ENCODE results near the gene EOLA1.
"Not testable (repeated sequence)": the region's sequence is repeated elsewhere in the genome, so short reads cannot be mapped to it uniquely, and the experiment has no call there.

Gene EOLA1

GRCh38 chrX:149541521-149542047 lies 772 bp downstream of the EOLA1 start:
- DNase-seq = no peak

- not testable (repeated sequence) for DNase-seq
Measured at GRCh38 chrX:149545545-149546543, 5.0 kb downstream of the EOLA1 start.

GRCh38 chrX:149546962-149547361 lies 6.2 kb downstream of the EOLA1 start:
- not testable (repeated sequence) for DNase-seq

- DNase-seq = not testable (repeated sequence)
Measured at GRCh38 chrX:149547782-149548181, 7.0 kb downstream of the EOLA1 start.

- not testable (repeated sequence) for DNase-seq
Measured at GRCh38 chrX:149549701-149550100, 8.9 kb downstream of the EOLA1 start, which contains the start of gene HSFX3. HSFX3 (minus strand) TSS chrX:149549924; CDS start chrX:149549852, 72 bp downstream.

- DNase-seq = not testable (repeated sequence)
Measured at GRCh38 chrX:149550454-149550853, 9.6 kb downstream of the EOLA1 start.

GRCh38 chrX:149551245-149551938 lies 10.6 kb downstream of the EOLA1 start:
- not testable (repeated sequence) for DNase-seq

DNA sequence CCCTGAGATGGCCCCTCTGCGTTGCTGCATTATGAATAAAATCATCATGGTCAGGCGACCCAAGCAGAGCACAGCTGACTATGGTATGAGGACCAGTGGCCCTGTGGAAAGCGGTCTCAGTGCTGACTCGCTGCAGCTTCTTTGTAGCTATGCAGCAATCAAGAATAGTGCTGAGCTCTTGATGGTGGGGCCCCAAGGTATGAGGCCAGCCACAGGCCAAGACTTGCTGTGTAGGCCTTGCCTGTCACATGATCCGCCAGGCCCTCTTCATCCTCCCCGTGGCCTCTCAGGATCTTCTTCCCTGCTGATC lies 11.1 kb downstream of the EOLA1 start:
- DNase-seq = not testable (repeated sequence)

DNA sequence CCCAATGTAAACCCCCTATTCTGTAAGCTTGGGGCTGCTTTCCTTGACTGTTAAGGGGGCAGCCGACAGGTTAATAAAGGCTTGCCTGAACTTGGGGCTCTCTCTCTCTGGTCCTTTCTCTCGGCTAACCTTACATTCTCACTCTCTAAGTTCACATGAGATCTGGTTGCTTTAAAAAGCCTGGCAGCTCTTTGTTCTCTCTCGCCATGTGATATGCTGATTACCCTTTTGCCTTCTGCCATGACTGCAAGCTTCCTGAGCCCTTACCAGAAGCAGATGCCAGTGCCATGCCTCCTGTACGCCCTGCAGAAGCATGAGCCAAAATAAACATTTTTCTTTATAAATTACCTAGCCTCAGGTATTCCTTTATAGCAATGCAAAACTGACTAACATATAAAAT lies 14.4 kb downstream of the EOLA1 start:
- DNase-seq = not testable (repeated sequence)

DNA sequence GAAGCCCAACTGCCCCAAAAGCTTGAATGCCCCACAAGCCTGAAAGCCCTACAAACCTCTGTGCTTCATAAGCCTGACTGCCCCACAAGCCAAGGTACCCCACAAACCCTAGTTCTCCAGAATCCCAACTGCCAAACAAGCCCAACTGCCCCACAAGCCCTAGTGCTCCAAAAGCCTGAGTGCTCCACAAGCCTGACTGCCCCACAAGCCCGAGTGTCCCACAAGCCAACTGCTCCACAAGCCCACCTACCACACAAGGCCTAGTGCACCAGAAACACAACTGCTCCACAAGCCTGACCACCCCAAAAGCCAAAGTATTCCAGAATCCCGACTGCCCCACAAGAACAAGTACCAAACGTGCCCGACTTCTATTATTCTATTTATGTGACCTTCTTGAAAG lies 22.5 kb downstream of the EOLA1 start:
- DNase-seq = no peak

DNA sequence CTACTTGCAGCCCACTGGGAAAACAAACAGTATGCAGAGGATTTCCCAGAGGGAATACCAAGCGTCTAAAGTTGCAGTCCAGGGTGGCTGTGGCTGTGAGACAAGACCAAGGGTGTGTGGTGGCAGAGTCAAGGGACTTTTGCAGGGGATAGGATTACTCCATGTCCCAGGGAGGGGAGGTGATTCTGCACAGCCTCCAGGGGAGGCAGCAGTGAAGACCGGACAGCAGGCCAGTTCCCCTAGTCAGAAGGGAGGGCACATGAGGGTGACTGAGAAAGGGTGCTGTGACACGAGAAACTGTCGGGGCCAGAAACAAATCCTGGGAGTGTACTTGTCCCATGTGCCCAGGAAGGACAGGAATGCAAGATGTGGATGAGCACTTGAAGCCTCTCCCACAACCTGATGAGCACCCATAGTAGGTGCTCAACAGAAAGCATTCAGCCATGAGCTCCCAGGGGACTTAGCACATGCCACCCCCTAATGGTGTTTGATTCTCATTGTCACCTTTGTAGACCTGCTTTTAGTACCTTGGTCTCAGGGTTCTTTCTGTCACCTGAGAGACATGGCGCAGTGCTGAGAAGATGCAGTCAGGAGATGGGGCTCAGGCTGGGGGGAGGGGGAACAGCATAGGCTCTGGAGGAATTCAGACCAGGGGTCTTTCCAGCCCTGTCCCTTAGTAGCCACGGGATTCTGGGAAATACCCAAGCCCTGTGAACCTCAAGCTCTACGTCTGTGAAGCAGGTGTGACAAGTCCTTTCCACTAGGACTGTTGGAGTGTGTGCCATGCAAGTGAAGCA lies 27.0 kb downstream of the EOLA1 start:
- no peak for DNase-seq

DNA sequence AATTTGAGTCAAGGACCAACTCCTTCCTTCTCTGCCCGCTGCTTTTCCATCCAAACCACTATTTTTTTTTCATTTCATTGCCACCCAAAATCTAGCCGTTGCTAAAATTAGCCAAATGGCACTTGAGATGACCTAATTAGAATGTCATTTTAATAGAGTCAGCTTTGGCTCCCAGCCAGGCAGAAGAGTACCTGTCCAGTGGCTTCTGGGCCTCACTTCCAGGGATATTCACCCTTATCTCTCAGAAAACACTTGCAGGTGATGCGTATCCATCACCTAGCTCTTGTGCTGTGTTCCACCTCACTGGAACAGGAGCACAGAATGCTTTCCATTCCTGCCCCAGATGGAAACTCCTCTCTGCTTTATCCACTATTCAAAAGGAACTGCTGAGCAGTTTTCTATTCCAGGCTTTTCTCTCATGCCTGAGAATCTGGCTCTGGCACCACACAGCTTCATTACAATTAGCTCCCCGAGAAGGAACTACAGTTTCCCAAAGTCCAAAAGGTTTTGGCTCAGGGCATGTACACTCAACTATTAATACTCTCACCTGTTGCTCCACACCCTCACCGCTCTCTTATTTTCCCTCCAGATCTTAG lies 28.0 kb downstream of the EOLA1 start:
- no peak for DNase-seq

GRCh38 chrX:149569770-149570169 lies 29.0 kb downstream of the EOLA1 start:
- DNase-seq = no peak

DNA sequence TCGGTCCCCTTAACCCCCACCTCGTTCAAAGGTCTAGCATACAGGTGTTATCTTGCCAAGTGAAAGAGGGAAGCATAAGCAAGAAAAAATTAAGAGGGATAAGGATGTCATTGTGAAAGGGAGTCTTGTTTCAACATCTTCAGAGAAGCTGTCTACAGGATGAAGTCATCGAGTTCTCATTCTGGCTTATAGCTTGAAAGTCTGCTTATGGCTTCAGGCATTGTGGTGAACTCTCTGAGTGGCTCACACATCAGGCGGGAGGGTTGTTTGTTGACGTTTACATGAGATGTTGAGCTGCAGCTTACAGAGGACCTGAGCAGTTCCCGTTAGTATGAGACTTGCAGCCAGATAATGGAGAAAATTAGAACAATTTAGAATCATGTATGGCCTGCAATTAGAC lies 29.9 kb downstream of the EOLA1 start:
- DNase-seq = no peak

DNA sequence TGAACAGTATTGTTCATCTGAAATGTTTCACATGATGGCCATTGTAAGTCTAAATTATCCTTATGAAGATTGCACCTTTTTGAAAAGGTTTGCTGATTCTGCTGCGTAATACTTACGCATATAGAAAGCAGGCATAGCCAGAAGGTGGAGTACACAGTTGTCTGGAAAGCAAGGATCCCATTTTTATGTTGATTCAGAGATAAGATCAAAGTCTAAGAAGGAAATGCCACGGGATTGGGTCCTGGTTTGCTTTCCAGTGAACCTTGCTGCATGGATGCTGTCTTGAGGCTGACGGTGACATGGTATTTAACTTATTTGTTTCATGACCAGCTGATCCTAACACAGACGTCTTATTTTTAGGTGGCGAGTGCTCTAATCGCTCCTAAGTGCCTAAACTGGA lies 31.0 kb downstream of the EOLA1 start:
- no peak for DNase-seq

GRCh38 chrX:149572743-149573142 lies 31.9 kb downstream of the EOLA1 start:
- DNase-seq = no peak

DNA sequence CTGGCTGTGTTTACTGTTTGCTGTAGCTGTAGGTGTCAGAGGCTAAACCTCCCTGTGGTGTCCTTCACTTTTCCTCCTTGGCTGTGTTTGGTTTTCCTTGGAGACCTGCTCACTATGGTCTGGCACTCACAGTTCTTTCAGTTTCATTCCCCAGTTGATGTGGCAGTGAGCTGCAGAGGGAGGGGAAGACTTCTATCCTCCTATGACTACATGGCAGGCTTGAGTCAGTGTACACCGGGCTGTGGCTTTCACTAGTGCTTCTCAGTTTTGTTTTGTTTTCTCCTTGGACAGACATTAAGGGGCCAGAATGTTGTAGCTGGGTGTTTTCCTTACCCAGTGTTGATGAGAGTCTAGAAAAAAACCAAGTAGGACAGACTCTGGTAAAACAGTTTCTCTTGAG lies 32.6 kb downstream of the EOLA1 start:
- DNase-seq = not testable (repeated sequence)

GRCh38 chrX:149585631-149586030 lies 44.8 kb downstream of the EOLA1 start:
- DNase-seq = not testable (repeated sequence)

- DNase-seq = not testable (repeated sequence)
Measured at GRCh38 chrX:149587359-149587758, 46.5 kb downstream of the EOLA1 start, which contains the start of gene MAGEA9B. MAGEA9B (minus strand) TSS chrX:149587459; CDS start chrX:149583179, 4,280 bp downstream.

DNA sequence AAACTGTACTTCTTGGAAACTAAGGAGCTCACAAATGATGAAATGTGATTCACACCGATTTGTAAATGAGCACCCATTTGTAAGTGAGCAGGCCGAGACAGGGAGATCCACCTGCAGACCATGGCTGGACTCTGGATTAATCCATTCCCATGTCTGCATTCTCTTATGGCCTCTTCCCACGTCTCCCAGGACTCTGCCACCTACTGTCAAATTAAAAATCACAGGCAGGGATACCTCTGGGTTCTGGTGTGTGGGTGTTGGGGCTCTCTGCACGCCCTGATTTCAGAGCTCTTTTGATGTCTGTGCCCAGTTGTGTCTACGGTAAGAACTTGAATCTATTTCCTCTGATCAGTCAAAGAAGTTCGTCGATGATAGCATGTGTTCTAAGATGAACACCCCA lies 50.2 kb downstream of the EOLA1 start:
- not testable (repeated sequence) for DNase-seq

DNA sequence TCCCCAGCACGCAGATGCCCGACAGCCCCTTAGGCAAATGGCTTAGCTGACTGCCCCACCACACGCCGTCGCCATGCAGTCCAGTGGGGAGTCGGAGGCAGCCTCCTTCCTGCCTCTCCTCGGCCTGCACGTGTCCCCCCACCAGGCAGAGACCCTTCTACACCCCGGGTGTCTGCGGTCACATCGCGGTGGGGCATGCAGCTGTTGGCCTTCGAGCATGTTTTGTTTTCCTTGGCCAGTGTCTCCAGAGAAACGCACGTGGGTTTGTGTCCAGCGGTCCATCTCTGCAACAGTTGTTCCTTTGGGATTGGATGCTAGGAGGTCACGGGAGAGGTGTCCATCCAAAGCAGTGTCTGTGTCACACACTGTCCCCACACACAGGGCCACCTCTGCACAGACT lies 54.4 kb downstream of the EOLA1 start, which contains the start of gene HSFX2:
TSS of gene HSFX2 (minus strand) at position 101 of the 400 bp plus-strand sequence. CDS start 614 bp downstream, outside the sequence.
- DNase-seq = not testable (repeated sequence)
